Measurements from ENCODE around the gene FAM98A.

FAM98A gene

DNA sequence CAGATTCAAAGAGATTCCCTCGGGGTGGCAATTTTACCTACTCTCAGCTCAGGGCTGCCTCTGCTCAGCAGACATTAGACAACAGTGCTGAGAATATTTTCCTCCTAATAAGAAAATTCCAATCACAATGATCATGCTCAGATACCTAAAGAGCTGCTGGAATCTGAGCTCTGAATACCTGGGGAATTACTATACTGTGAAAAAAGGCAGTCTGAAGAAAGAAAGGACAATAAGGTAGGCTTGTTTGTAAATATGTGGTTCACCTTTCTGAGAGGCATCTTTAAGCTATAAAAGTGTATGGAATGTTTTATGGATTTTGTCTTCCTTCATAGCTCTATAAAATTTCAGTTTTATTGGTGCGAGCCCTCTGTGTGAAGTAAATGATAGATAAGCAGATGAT is 34.2 kb upstream of the FAM98A start (continued):
- no peak for TF ChIP-seq KLF8 (tag by site-specific recombination; IDR thresholded peaks at IDR 0.05)
- TF ChIP-seq ZNF324 (tag by site-specific recombination; IDR thresholded peaks at IDR 0.05): no peak

- Histone ChIP-seq H3K36me3 (ENCODE audit: control insufficient read depth in 2 of 2, insufficient read depth in 1 of 2, low read length in 2 of 2) (no peaks in the 10 kb centered on the region), H3K4me1 (ENCODE audit: control insufficient read depth, insufficient read depth, low read length) (no peaks in the 10 kb centered on the region), H3K27ac (ENCODE audit: extremely low read depth, low read depth, low read length) (no peak overlapping the region), H3K4me3 (ENCODE audit: low read depth, low read length) (no peak overlapping the region), H3K9me3 (ENCODE audit: control insufficient read depth, insufficient read depth, low read depth, low read length) (no peaks in the 10 kb centered on the region)
- ChIA-PET CTCF (no interaction called here), POLR2A (interaction anchor here (1.5 kb wide), 1 partner anchor 34 kb away, joined by 4 read pairs; the partner anchor contains the start of gene FAM98A)
- TF ChIP-seq ZBTB44 (tag by site-specific recombination; IDR thresholded peaks at IDR 0.05) (no peak), ZNF311 (tag by site-specific recombination; IDR thresholded peaks at IDR 0.05; ENCODE audit: borderline replicate concordance) (no peak), ZNF473 (tag by site-specific recombination; IDR thresholded peaks at IDR 0.05) (no peak), ZNF548 (tag by site-specific recombination; IDR thresholded peaks at IDR 0.05) (no peak), ZNF133 (tag by site-specific recombination; IDR thresholded peaks at IDR 0.05) (no peak), ZNF433 (tag by site-specific recombination; IDR thresholded peaks at IDR 0.05; ENCODE audit: low read depth) (no peak), SCRT1 (tag by site-specific recombination; IDR thresholded peaks at IDR 0.05; ENCODE audit: borderline replicate concordance) (no peak), ZNF157 (tag by site-specific recombination; IDR thresholded peaks at IDR 0.05) (no peak), ZEB2 (tag by site-specific recombination; IDR thresholded peaks at IDR 0.05) (no peak), SCRT2 (tag by site-specific recombination; IDR thresholded peaks at IDR 0.05) (no peak), ZNF792 (tag by site-specific recombination; IDR thresholded peaks at IDR 0.05) (no peak), BCL11A (tag by site-specific recombination; IDR thresholded peaks at IDR 0.05; ENCODE audit: low read depth) (no peak), FEZF1 (tag by site-specific recombination; IDR thresholded peaks at IDR 0.05) (no peak), HOXA7 (CRISPR knock-in tag; IDR thresholded peaks at IDR 0.05; ENCODE audit: borderline replicate concordance) (no peak), EGR2 (tag by site-specific recombination; IDR thresholded peaks at IDR 0.05; ENCODE audit: low read depth) (no peak), ZFP3 (tag by site-specific recombination; IDR thresholded peaks at IDR 0.05; ENCODE audit: low read depth) (no peak), ZNF561 (tag by site-specific recombination; IDR thresholded peaks at IDR 0.05; ENCODE audit: borderline replicate concordance) (no peak), ZNF560 (tag by site-specific recombination; IDR thresholded peaks at IDR 0.05; ENCODE audit: borderline replicate concordance) (no peak)
- TF ChIP-seq, protein P1, sequence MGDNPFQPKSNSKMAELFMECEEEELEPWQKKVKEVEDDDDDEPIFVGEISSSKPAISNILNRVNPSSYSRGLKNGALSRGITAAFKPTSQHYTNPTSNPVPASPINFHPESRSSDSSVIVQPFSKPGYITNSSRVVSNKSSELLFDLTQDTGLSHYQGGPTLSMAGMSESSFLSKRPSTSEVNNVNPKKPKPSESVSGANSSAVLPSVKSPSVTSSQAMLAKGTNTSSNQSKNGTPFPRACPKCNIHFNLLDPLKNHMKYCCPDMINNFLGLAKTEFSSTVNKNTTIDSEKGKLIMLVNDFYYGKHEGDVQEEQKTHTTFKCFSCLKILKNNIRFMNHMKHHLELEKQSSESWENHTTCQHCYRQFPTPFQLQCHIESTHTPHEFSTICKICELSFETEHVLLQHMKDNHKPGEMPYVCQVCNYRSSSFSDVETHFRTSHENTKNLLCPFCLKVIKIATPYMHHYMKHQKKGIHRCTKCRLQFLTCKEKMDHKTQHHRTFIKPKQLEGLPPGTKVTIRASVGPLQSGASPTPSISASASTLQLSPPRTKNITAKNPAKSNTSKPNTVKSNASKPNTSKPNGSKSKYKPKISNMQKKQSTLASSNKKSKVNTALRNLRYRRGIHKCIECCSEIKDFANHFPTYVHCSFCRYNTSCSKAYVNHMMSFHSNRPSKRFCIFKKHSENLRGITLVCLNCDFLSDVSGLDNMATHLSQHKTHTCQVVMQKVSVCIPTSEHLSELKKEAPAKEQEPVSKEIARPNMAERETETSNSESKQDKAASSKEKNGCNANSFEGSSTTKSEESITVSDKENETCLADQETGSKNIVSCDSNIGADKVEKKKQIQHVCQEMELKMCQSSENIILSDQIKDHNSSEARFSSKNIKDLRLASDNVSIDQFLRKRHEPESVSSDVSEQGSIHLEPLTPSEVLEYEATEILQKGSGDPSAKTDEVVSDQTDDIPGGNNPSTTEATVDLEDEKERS (tag by site-specific recombination; IDR thresholded peaks at IDR 0.05): no peak
- TF ChIP-seq, protein P2, sequence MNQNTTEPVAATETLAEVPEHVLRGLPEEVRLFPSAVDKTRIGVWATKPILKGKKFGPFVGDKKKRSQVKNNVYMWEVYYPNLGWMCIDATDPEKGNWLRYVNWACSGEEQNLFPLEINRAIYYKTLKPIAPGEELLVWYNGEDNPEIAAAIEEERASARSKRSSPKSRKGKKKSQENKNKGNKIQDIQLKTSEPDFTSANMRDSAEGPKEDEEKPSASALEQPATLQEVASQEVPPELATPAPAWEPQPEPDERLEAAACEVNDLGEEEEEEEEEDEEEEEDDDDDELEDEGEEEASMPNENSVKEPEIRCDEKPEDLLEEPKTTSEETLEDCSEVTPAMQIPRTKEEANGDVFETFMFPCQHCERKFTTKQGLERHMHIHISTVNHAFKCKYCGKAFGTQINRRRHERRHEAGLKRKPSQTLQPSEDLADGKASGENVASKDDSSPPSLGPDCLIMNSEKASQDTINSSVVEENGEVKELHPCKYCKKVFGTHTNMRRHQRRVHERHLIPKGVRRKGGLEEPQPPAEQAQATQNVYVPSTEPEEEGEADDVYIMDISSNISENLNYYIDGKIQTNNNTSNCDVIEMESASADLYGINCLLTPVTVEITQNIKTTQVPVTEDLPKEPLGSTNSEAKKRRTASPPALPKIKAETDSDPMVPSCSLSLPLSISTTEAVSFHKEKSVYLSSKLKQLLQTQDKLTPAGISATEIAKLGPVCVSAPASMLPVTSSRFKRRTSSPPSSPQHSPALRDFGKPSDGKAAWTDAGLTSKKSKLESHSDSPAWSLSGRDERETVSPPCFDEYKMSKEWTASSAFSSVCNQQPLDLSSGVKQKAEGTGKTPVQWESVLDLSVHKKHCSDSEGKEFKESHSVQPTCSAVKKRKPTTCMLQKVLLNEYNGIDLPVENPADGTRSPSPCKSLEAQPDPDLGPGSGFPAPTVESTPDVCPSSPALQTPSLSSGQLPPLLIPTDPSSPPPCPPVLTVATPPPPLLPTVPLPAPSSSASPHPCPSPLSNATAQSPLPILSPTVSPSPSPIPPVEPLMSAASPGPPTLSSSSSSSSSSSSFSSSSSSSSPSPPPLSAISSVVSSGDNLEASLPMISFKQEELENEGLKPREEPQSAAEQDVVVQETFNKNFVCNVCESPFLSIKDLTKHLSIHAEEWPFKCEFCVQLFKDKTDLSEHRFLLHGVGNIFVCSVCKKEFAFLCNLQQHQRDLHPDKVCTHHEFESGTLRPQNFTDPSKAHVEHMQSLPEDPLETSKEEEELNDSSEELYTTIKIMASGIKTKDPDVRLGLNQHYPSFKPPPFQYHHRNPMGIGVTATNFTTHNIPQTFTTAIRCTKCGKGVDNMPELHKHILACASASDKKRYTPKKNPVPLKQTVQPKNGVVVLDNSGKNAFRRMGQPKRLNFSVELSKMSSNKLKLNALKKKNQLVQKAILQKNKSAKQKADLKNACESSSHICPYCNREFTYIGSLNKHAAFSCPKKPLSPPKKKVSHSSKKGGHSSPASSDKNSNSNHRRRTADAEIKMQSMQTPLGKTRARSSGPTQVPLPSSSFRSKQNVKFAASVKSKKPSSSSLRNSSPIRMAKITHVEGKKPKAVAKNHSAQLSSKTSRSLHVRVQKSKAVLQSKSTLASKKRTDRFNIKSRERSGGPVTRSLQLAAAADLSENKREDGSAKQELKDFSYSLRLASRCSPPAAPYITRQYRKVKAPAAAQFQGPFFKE (tag by site-specific recombination; IDR thresholded peaks at IDR 0.05; ENCODE audit: borderline replicate concordance): no peak
Measured at GRCh38 chr2:33632831-33633230, 33.7 kb upstream of the FAM98A start.
